Neuron (in vitro differentiated cells): ENCODE results near the gene PDGFB.

ENCODE experiments used
- H2AFZ ChIP-seq: one replicate; pipeline ENCODE4 v1.6.1; 2013; ENCODE audit warnings: low read depth, mild to moderate bottlenecking, inconsistent platforms, low read length, moderate library complexity
- H3K27me3 ChIP-seq: one replicate; pipeline ENCODE4 v1.6.1; 2013; ENCODE audit warnings: low read length; ENCODE audit not compliant: insufficient read depth
- H3K36me3 ChIP-seq: one replicate; pipeline ENCODE4 v1.6.1; 2013; ENCODE audit warnings: low read length; ENCODE audit not compliant: insufficient read depth
- H3K4me1 ChIP-seq: one replicate; pipeline ENCODE4 v1.6.1; 2013; ENCODE audit warnings: low read length; ENCODE audit not compliant: insufficient read depth
- H3K4me3 ChIP-seq: 2 replicates; pipeline ENCODE4 v1.5.1; 2013; ENCODE audit warnings: mild to moderate bottlenecking, low read length, moderate library complexity
- H3K9me3 ChIP-seq: one replicate; pipeline ENCODE4 v1.6.1; 2013; ENCODE audit warnings: low read length

The PDGFB gene

GRCh38 chr22:39244496-39245129 is at the start of gene PDGFB:
PDGFB (minus strand) TSS chr22:39244982; CDS start chr22:39243963, 1,019 bp downstream.
- H3K27me3 ChIP-seq: peaks cover 39% of the 10 kb centered on the region
- no peaks in the 10 kb centered on the region for H3K9me3 ChIP-seq
- peaks cover 44% of the 10 kb centered on the region for H3K4me1 ChIP-seq
- no peaks in the 10 kb centered on the region for H3K36me3 ChIP-seq
- no peak within 1 kb of the TSS for H2AFZ ChIP-seq
- H3K4me3 ChIP-seq: peak within 1 kb of the TSS; percentile 50

- Histone ChIP-seq H3K9me3 (no peaks in the 10 kb centered on the region), H3K27me3 (peaks cover 3% of the 10 kb centered on the region), H3K36me3 (no peaks in the 10 kb centered on the region), H2AFZ (no peak overlapping the region), H3K4me3 (no peak overlapping the region), H3K4me1 (peaks cover 17% of the 10 kb centered on the region)
Observed at GRCh38 chr22:39293766-39294368, 49.1 kb upstream of the PDGFB start.

GRCh38 chr22:39292561-39293074 is 47.8 kb upstream of the PDGFB start:
- peaks cover 14% of the 10 kb centered on the region for H3K4me1 ChIP-seq
- no peak overlapping the region for H2AFZ ChIP-seq
- peaks cover 3% of the 10 kb centered on the region for H3K27me3 ChIP-seq
- no peak overlapping the region for H3K4me3 ChIP-seq
- no peaks in the 10 kb centered on the region for H3K36me3 ChIP-seq
- no peaks in the 10 kb centered on the region for H3K9me3 ChIP-seq

GRCh38 chr22:39292031-39292462 is 47.3 kb upstream of the PDGFB start:
- H3K36me3 ChIP-seq: no peaks in the 10 kb centered on the region
- H2AFZ ChIP-seq: no peak overlapping the region
- H3K4me1 ChIP-seq: peaks cover 14% of the 10 kb centered on the region
- H3K27me3 ChIP-seq: peaks cover 5% of the 10 kb centered on the region
- H3K9me3 ChIP-seq: no peaks in the 10 kb centered on the region
- H3K4me3 ChIP-seq: no peak overlapping the region

- Histone ChIP-seq H3K4me3 (no peak overlapping the region), H3K9me3 (no peaks in the 10 kb centered on the region), H3K27me3 (peaks cover 5% of the 10 kb centered on the region), H2AFZ (no peak overlapping the region), H3K36me3 (no peaks in the 10 kb centered on the region), H3K4me1 (peaks cover 14% of the 10 kb centered on the region)
Observed at GRCh38 chr22:39291523-39291922, 46.7 kb upstream of the PDGFB start.

- Histone ChIP-seq H2AFZ (no peak overlapping the region), H3K4me1 (peaks cover 14% of the 10 kb centered on the region), H3K9me3 (no peaks in the 10 kb centered on the region), H3K27me3 (peaks cover 5% of the 10 kb centered on the region), H3K36me3 (no peaks in the 10 kb centered on the region), H3K4me3 (no peak overlapping the region)
Observed at GRCh38 chr22:39290724-39291161, 46.0 kb upstream of the PDGFB start.

GRCh38 chr22:39289975-39290720 is 45.4 kb upstream of the PDGFB start:
- H2AFZ ChIP-seq: no peak overlapping the region
- H3K27me3 ChIP-seq: peaks cover 5% of the 10 kb centered on the region
- no peak overlapping the region for H3K4me3 ChIP-seq
- no peaks in the 10 kb centered on the region for H3K9me3 ChIP-seq
- peaks cover 14% of the 10 kb centered on the region for H3K4me1 ChIP-seq
- H3K36me3 ChIP-seq: no peaks in the 10 kb centered on the region

GRCh38 chr22:39289533-39289932 is 44.8 kb upstream of the PDGFB start:
- H3K4me3 ChIP-seq: no peak overlapping the region
- no peak overlapping the region for H2AFZ ChIP-seq
- no peaks in the 10 kb centered on the region for H3K9me3 ChIP-seq
- H3K36me3 ChIP-seq: no peaks in the 10 kb centered on the region
- H3K27me3 ChIP-seq: peaks cover 5% of the 10 kb centered on the region
- H3K4me1 ChIP-seq: peaks cover 14% of the 10 kb centered on the region

GRCh38 chr22:39288135-39288898 is 43.5 kb upstream of the PDGFB start:
- H3K9me3 ChIP-seq: no peaks in the 10 kb centered on the region
- H3K4me1 ChIP-seq: peaks cover 18% of the 10 kb centered on the region
- no peaks in the 10 kb centered on the region for H3K36me3 ChIP-seq
- no peak overlapping the region for H3K4me3 ChIP-seq
- no peak overlapping the region for H2AFZ ChIP-seq
- peaks cover 5% of the 10 kb centered on the region for H3K27me3 ChIP-seq

GRCh38 chr22:39287076-39287725 is 42.4 kb upstream of the PDGFB start:
- no peak overlapping the region for H3K4me3 ChIP-seq
- no peak overlapping the region for H2AFZ ChIP-seq
- H3K36me3 ChIP-seq: no peaks in the 10 kb centered on the region
- peaks cover 13% of the 10 kb centered on the region for H3K4me1 ChIP-seq
- H3K9me3 ChIP-seq: no peaks in the 10 kb centered on the region
- peaks cover 5% of the 10 kb centered on the region for H3K27me3 ChIP-seq

- no peaks in the 10 kb centered on the region for H3K36me3 ChIP-seq
- H3K9me3 ChIP-seq: no peaks in the 10 kb centered on the region
- H2AFZ ChIP-seq: no peak overlapping the region
- H3K27me3 ChIP-seq: peaks cover 5% of the 10 kb centered on the region
- H3K4me3 ChIP-seq: no peak overlapping the region
- H3K4me1 ChIP-seq: peaks cover 7% of the 10 kb centered on the region
Observed at GRCh38 chr22:39284983-39285382, 40.2 kb upstream of the PDGFB start.

GRCh38 chr22:39284142-39284980 is 39.6 kb upstream of the PDGFB start:
- Histone ChIP-seq H3K9me3 (no peaks in the 10 kb centered on the region), H2AFZ (no peak overlapping the region), H3K27me3 (peaks cover 5% of the 10 kb centered on the region), H3K4me1 (peaks cover 10% of the 10 kb centered on the region), H3K4me3 (no peak overlapping the region), H3K36me3 (no peaks in the 10 kb centered on the region)
